Stimulated activated CD8-positive, alpha-beta memory T cell treated with anti-CD3 and anti-CD28 coated beads, Interleukin-15, amount 100 ng/mL, for 24 hours (primary cell): ENCODE data around the gene HOTAIR.

ENCODE experiments used
- DNase-seq: peaks from one replicate; pipeline ENCODE4 v3.0.0-alpha.2; 2020; ENCODE audit warnings: low read depth

The HOTAIR gene

GRCh38 chr12:54011665-54012532 lies 37.1 kb upstream of the HOTAIR start:
- no peak for DNase-seq

- no peak for DNase-seq
Measured at GRCh38 chr12:54010972-54011664, 36.4 kb upstream of the HOTAIR start.

GRCh38 chr12:54010053-54010971 lies 35.6 kb upstream of the HOTAIR start:
- no peak for DNase-seq

GRCh38 chr12:54009171-54010052 lies 34.7 kb upstream of the HOTAIR start:
- DNase-seq: no peak

- DNase-seq: no peak
Measured at GRCh38 chr12:54008260-54008552, 33.5 kb upstream of the HOTAIR start.

GRCh38 chr12:54007538-54008259 lies 32.9 kb upstream of the HOTAIR start:
- no peak for DNase-seq

- DNase-seq: no peak
Measured at GRCh38 chr12:54006559-54007220, 31.9 kb upstream of the HOTAIR start.

- DNase-seq: peak; percentile 79
Measured at GRCh38 chr12:54005853-54006558, 31.3 kb upstream of the HOTAIR start.

- DNase-seq: no peak
Measured at GRCh38 chr12:54005531-54005852, 30.7 kb upstream of the HOTAIR start.

GRCh38 chr12:54004841-54005530 lies 30.2 kb upstream of the HOTAIR start:
- DNase-seq: no peak

- no peak for DNase-seq
Measured at GRCh38 chr12:54004063-54004840, 29.5 kb upstream of the HOTAIR start.

- DNase-seq: no peak
Measured at GRCh38 chr12:54003625-54004024, 28.9 kb upstream of the HOTAIR start.

GRCh38 chr12:54002915-54003389 lies 28.2 kb upstream of the HOTAIR start:
- no peak for DNase-seq

- DNase-seq: no peak
Measured at GRCh38 chr12:54002278-54002914, 27.6 kb upstream of the HOTAIR start.

GRCh38 chr12:54001283-54002187 lies 26.8 kb upstream of the HOTAIR start:
- DNase-seq: no peak
